Mesothelial cell of epicardium (in vitro differentiated cells): ENCODE measurements around the gene NYAP2. TPM values are rescaled to one million over a fixed set of nuclear protein-coding genes. Genes with fewer than 3 reads are reported as not detected.
A peak's percentile ranks its signal among the peaks of the same experiment; 100 is the strongest.

ENCODE experiments used
- DNase-seq, 2 experiments: peaks; one replicate each; pipeline ENCODE4 v3.0.0; 2021; ENCODE audit warnings: low spot score in 2 of 2; ENCODE audit not compliant: unreplicated experiment in 2 of 2
- H3K27ac Mint-ChIP-seq: 2 replicates; pipeline ENCODE4 v1.8.0; 2021; ENCODE audit warnings: mixed read lengths
- H3K27me3 Mint-ChIP-seq: 2 replicates; pipeline ENCODE4 v1.8.0; 2021; ENCODE audit warnings: low read depth, mixed read lengths
- H3K36me3 Mint-ChIP-seq: 2 replicates; pipeline ENCODE4 v1.8.0; 2021; ENCODE audit warnings: mixed read lengths
- H3K4me1 Mint-ChIP-seq: 2 replicates; pipeline ENCODE4 v1.8.0; 2021; ENCODE audit warnings: mixed read lengths
- H3K4me3 Mint-ChIP-seq: 2 replicates; pipeline ENCODE4 v1.8.0; 2021; ENCODE audit warnings: mild to moderate bottlenecking, moderate library complexity, mixed read lengths
- H3K9me3 Mint-ChIP-seq: 2 replicates; pipeline ENCODE4 v1.8.0; 2021; ENCODE audit warnings: mixed read lengths
- CTCF ChIP-seq: fragments of 200-600 bp; sonication (generic); IDR thresholded peaks from one replicate; pipeline ENCODE4 v1.5.0; 2021; ENCODE audit warnings: antibody characterized with exemption; ENCODE audit not compliant: unreplicated experiment
- total RNA-seq: library from RNA; stranded (reverse); gene quantifications from 3 replicates; pipeline ENCODE4 v1.2.1, GENCODE V29; 2021

The NYAP2 gene
- total RNA-seq, 1 donor from 2014 or later: not detected

GRCh38 chr2:225479386-225479785, 79.9 kb downstream of the NYAP2 start:
- no peaks in the 10 kb centered on the region for H3K36me3 Mint-ChIP-seq
- H3K27me3 Mint-ChIP-seq: no peaks in the 10 kb centered on the region
- H3K27ac Mint-ChIP-seq: no peak overlapping the region
- TF ChIP-seq CTCF: no peak
- no peak for DNase-seq
- peaks cover 6% of the 10 kb centered on the region for H3K9me3 Mint-ChIP-seq
- H3K4me1 Mint-ChIP-seq: peaks cover 31% of the 10 kb centered on the region
- no peak overlapping the region for H3K4me3 Mint-ChIP-seq

GRCh38 chr2:225484751-225485150, 85.2 kb downstream of the NYAP2 start:
- Mint-ChIP-seq H3K27me3 (no peaks in the 10 kb centered on the region), H3K9me3 (peaks cover 4% of the 10 kb centered on the region), H3K4me3 (no peak overlapping the region), H3K27ac (no peak overlapping the region), H3K36me3 (no peaks in the 10 kb centered on the region), H3K4me1 (peaks cover 9% of the 10 kb centered on the region)
- TF ChIP-seq CTCF: no peak
- no peak for DNase-seq

GRCh38 chr2:225486236-225486635, 86.7 kb downstream of the NYAP2 start:
- no peaks in the 10 kb centered on the region for H3K27me3 Mint-ChIP-seq
- peaks cover 4% of the 10 kb centered on the region for H3K9me3 Mint-ChIP-seq
- DNase-seq: no peak
- no peak overlapping the region for H3K27ac Mint-ChIP-seq
- H3K36me3 Mint-ChIP-seq: no peaks in the 10 kb centered on the region
- no peak for TF ChIP-seq CTCF
- no peak overlapping the region for H3K4me3 Mint-ChIP-seq
- H3K4me1 Mint-ChIP-seq: peaks cover 8% of the 10 kb centered on the region

GRCh38 chr2:225487878-225488416, 88.4 kb downstream of the NYAP2 start:
- TF ChIP-seq CTCF: no peak
- Mint-ChIP-seq H3K27me3 (no peaks in the 10 kb centered on the region), H3K4me1 (peaks cover 8% of the 10 kb centered on the region), H3K4me3 (no peak overlapping the region), H3K36me3 (no peaks in the 10 kb centered on the region), H3K27ac (peak overlapping the region; percentile 44), H3K9me3 (peaks cover 4% of the 10 kb centered on the region)
- no peak for DNase-seq

- H3K27me3 Mint-ChIP-seq: no peaks in the 10 kb centered on the region
- DNase-seq: no peak
- no peak for TF ChIP-seq CTCF
- H3K4me3 Mint-ChIP-seq: no peak overlapping the region
- H3K9me3 Mint-ChIP-seq: peaks cover 4% of the 10 kb centered on the region
- no peaks in the 10 kb centered on the region for H3K36me3 Mint-ChIP-seq
- H3K4me1 Mint-ChIP-seq: peaks cover 8% of the 10 kb centered on the region
- H3K27ac Mint-ChIP-seq: no peak overlapping the region
Observed at GRCh38 chr2:225488743-225489142, 89.2 kb downstream of the NYAP2 start.
